K562 (cell line): ENCODE measurements around the gene SLC2A9. TPM values are rescaled to one million over a fixed set of nuclear protein-coding genes. Genes with fewer than 3 reads are reported as not detected.

ENCODE experiments used
- ATAC-seq: fragments of 200-7000 bp; cut with Tn5 transposase; 3 replicates; pipeline ENCODE4 v1.9.1; 2020; ENCODE audit warnings: moderate library complexity
- BruUV-seq: library from RNA; stranded (reverse); fragments of 400-500 nt; replicated peaks from 2 replicates; lab custom pipeline; 2021; lab: Mats Ljungman, UMichigan
- CTCF ChIA-PET: fragments of 300-600 bp; formaldehyde crosslinking; extraction: SDS; loops from one replicate; lab custom pipeline; 2021; ENCODE audit warnings: low intra/inter-chr PET ratio; lab: Yijun Ruan, JAX
- POLR2A ChIA-PET: fragments of 300-600, 350-650 bp; sonication (Branson Sonifier 250); formaldehyde crosslinking; extraction: SDS; loops from one replicate; lab custom pipeline; 2021; ENCODE audit warnings: antibody characterized with exemption, inconsistent platforms; lab: Yijun Ruan, JAX
- DNase-seq, 4 experiments: peaks; one replicate each; pipeline versions ENCODE4 v3.0.0 to v3.0.0-alpha.2; 2011 to 2018; ENCODE audit warnings: low spot score in 3 of 4, mixed read lengths in 3 of 4; ENCODE audit errors: extremely low read depth in 1 of 4
- FAIRE-seq: peaks from 2 replicates; lab custom pipeline; 2011; peaks lifted over from hg19 to GRCh38; lab: Jason Lieb, UNC
- H2AFZ ChIP-seq: 2 replicates; pipeline ENCODE4 v1.6.0; 2011; ENCODE audit warnings: low read depth, low read length, control low read depth, inconsistent platforms
- H3K27ac ChIP-seq: fragments of 200-600 bp; 3 replicates; pipeline ENCODE4 v1.8.0; 2011; ENCODE audit warnings: low read depth, mild to moderate bottlenecking, control low read depth, inconsistent platforms, low read length, moderate library complexity, mixed read lengths; ENCODE audit errors: extremely low read depth
- H3K27me3 ChIP-seq, 2 experiments: fragments of 300-600 bp in 1 of 2; 2 replicates in 1 of 2; 3 replicates in 1 of 2; pipeline versions ENCODE4 v1.6.0 to v1.8.0; 2011; ENCODE audit warnings: inconsistent platforms in 2 of 2, low read length in 2 of 2, mild to moderate bottlenecking in 1 of 2, mixed read lengths in 1 of 2, moderate library complexity in 1 of 2; ENCODE audit not compliant: control insufficient read depth in 2 of 2, insufficient read depth in 2 of 2
- H3K36me3 ChIP-seq: fragments of 300-600 bp; 3 replicates; pipeline ENCODE4 v1.8.0; 2011; ENCODE audit warnings: mild to moderate bottlenecking, low read length, inconsistent platforms; ENCODE audit not compliant: control insufficient read depth, insufficient read depth
- H3K4me1 ChIP-seq, 2 experiments: fragments of 200-600 bp in 1 of 2; replicated peaks in 1 of 2; 2 replicates in 1 of 2; 3 replicates in 1 of 2; pipeline versions ENCODE4 v1.5.1 to v1.8.0; 2011; ENCODE audit warnings: inconsistent platforms in 2 of 2, low read length in 2 of 2, mild to moderate bottlenecking in 1 of 2, mixed read lengths in 1 of 2, moderate library complexity in 1 of 2; ENCODE audit not compliant: control insufficient read depth in 2 of 2, insufficient read depth in 2 of 2
- H3K4me2 ChIP-seq: 2 replicates; pipeline ENCODE4 v1.6.1; 2011; ENCODE audit warnings: low read length, control low read depth, inconsistent platforms, mixed read lengths; ENCODE audit not compliant: insufficient read depth
- H3K4me3 ChIP-seq: fragments of 200-600 bp; sonication (generic), shearing (Covaris generic); 2 replicates; pipeline ENCODE4 v1.5.1; 2016; ENCODE audit warnings: control low read depth, inconsistent platforms
- H3K79me2 ChIP-seq: fragments of 200-600 bp; 3 replicates; pipeline ENCODE4 v1.8.0; 2011; ENCODE audit warnings: low read length, inconsistent platforms; ENCODE audit not compliant: control insufficient read depth, insufficient read depth
- H3K9ac ChIP-seq, 2 experiments: 2 replicates each; pipeline versions ENCODE4 v1.6.0 to v1.6.1; 2011; ENCODE audit warnings: low read depth in 2 of 2, low read length in 2 of 2, control low read depth in 1 of 2, inconsistent platforms in 1 of 2, mild to moderate bottlenecking in 1 of 2, mixed read lengths in 1 of 2; ENCODE audit not compliant: insufficient read depth in 1 of 2
- H3K9me1 ChIP-seq: one replicate; pipeline ENCODE4 v1.6.0; 2011; ENCODE audit warnings: inconsistent platforms, mild to moderate bottlenecking, low read length, moderate library complexity; ENCODE audit not compliant: control insufficient read depth, insufficient read depth
- H3K9me3 ChIP-seq: replicated peaks from 2 replicates; pipeline ENCODE4 v1.5.1; 2011; ENCODE audit warnings: low read depth, low read length, inconsistent platforms; ENCODE audit not compliant: control insufficient read depth, insufficient read depth
- H4K20me1 ChIP-seq: replicated peaks from 2 replicates; pipeline ENCODE4 v1.6.1; 2011; ENCODE audit warnings: low read length, inconsistent platforms, mixed read lengths; ENCODE audit not compliant: control insufficient read depth, insufficient read depth
- CBX3 ChIP-seq, 2 experiments: IDR thresholded peaks; 1 replicate in 1 of 2; 2 replicates in 1 of 2; pipeline ENCODE4 v1.6.1; 2012; ENCODE audit warnings: inconsistent platforms in 2 of 2, low read length in 2 of 2, borderline replicate concordance in 1 of 2, control low read depth in 1 of 2
- ETV5 ChIP-seq: sonication (generic); formaldehyde crosslinking; IDR thresholded peaks from 2 replicates; pipeline ENCODE4 v1.4.0; 2020; ENCODE audit warnings: low read depth, mild to moderate bottlenecking, missing genetic modification reagents
- ETV6 ChIP-seq, 3 experiments: fragments of 150-350 bp in 1 of 3; sonication (generic) in 1 of 3; formaldehyde crosslinking in 1 of 3; IDR thresholded peaks; 2 replicates each; pipeline versions ENCODE4 v1.6.1 to v1.8.0; 2014 to 2022; ENCODE audit warnings: borderline replicate concordance in 2 of 3, low read depth in 2 of 3, antibody characterized with exemption in 1 of 3, low read length in 1 of 3, mild to moderate bottlenecking in 1 of 3, missing genetic modification reagents in 1 of 3
- FOXA3 ChIP-seq, 2 experiments: fragments of 450-650 bp in 1 of 2; sonication (generic) in 1 of 2; formaldehyde crosslinking; IDR thresholded peaks in 1 of 2; conservative IDR thresholded peaks in 1 of 2; 2 replicates each; pipeline versions ENCODE4 v1.4.0 to v1.8.0; 2020 to 2022; ENCODE audit warnings: mild to moderate bottlenecking in 2 of 2, missing genetic modification reagents in 1 of 2
- FOXM1 ChIP-seq, 2 experiments: fragments of 450-650 bp in 1 of 2; sonication (generic) in 1 of 2; formaldehyde crosslinking in 1 of 2; IDR thresholded peaks; 2 replicates each; pipeline versions ENCODE4 v1.6.1 to v1.9.0; 2017 to 2022; ENCODE audit warnings: low read depth in 2 of 2, mild to moderate bottlenecking in 2 of 2, missing genetic modification reagents in 1 of 2, moderate library complexity in 1 of 2
- GTF2B ChIP-seq: IDR thresholded peaks from 2 replicates; pipeline ENCODE4 v1.6.1; 2011; ENCODE audit not compliant: insufficient read length; ENCODE audit errors: extremely low read depth
- HNRNPL ChIP-seq: fragments of 200-400 bp; formaldehyde crosslinking; IDR thresholded peaks from 2 replicates; pipeline ENCODE4 v1.6.1; 2017; ENCODE audit warnings: low read depth, mild to moderate bottlenecking, low read length
- MTA3 ChIP-seq: fragments of 450-650 bp; formaldehyde crosslinking; IDR thresholded peaks from 2 replicates; pipeline ENCODE4 v1.6.1; 2017; ENCODE audit warnings: mild to moderate bottlenecking, borderline replicate concordance
- RNF2 ChIP-seq: sonication (generic); IDR thresholded peaks from 2 replicates; pipeline ENCODE4 v1.6.1; 2016
- SAFB2 ChIP-seq: fragments of 200-400 bp; formaldehyde crosslinking; IDR thresholded peaks from 2 replicates; pipeline ENCODE4 v1.6.1; 2018; ENCODE audit warnings: borderline replicate concordance, low read length, low read depth, moderate library complexity; ENCODE audit not compliant: severe bottlenecking
- XRCC3 ChIP-seq: fragments of 450-650 bp; IDR thresholded peaks from 2 replicates; pipeline ENCODE4 v1.6.1; 2017; ENCODE audit warnings: mild to moderate bottlenecking, moderate library complexity
- ZBTB17 ChIP-seq: fragments of 450-650 bp; formaldehyde crosslinking; IDR thresholded peaks from 2 replicates; pipeline ENCODE4 v1.4.0; 2020; ENCODE audit warnings: mild to moderate bottlenecking
- ZNF282 ChIP-seq: sonication (generic); formaldehyde crosslinking; IDR thresholded peaks from 2 replicates; pipeline ENCODE4 v1.8.1; 2023; ENCODE audit warnings: missing genetic modification reagents
- ZNF444 ChIP-seq: fragments of 250-450 bp; sonication (Bioruptor Pico); IDR thresholded peaks from 2 replicates; pipeline ENCODE4 v1.4.0; 2020; ENCODE audit warnings: mild to moderate bottlenecking, moderate library complexity
- ZNF57 ChIP-seq: fragments of 450-650 bp; formaldehyde crosslinking; IDR thresholded peaks from 2 replicates; pipeline ENCODE4 v1.4.0; 2020; ENCODE audit warnings: mild to moderate bottlenecking, moderate library complexity
- WGBS: fragments of 100-300 bp; shearing (Covaris generic); methylation state at CpG from one replicate; pipeline ENCODE4 v1.1.6; 2016; ENCODE audit warnings: low coverage, mixed read lengths; ENCODE audit not compliant: insufficient coverage; ENCODE audit errors: missing lambda C conversion rate; 5-methylcytosine and 5-hydroxymethylcytosine counted together
- in situ Hi-C: fragments of 300-500 bp; cut with MboI; formaldehyde crosslinking; loops from 4 replicates; pipeline ENCODE4 v1.15.0; 2018; ENCODE audit warnings: inconsistent platforms, mixed read lengths
- intact Hi-C: fragments of 100-400 bp; cut with micrococcal nuclease; formaldehyde crosslinking; loops from 2 replicates; pipeline ENCODE4 v1.14.2; 2022
- polyA plus RNA-seq, 8 experiments: library from polyadenylated mRNA; depleted of rRNA in 4 of 8; stranded (reverse) in 5 of 8; unstranded in 3 of 8; fragments of >200 nt; fragmentation: Nextera tagmentation in 2 of 8; fragmentation: Illumina TruSeq in 1 of 8; extraction: Ambion mirVana in 2 of 8; extraction: Trizol in 1 of 8; gene quantifications; 2 replicates each; pipeline versions ENCODE4 v1.2.1 to v1.2.3, GENCODE V29; 2011 to 2014; ENCODE audit warnings: inconsistent platforms in 1 of 8, missing spikeins in 1 of 8
- total RNA-seq, 7 experiments: library from RNA; depleted of rRNA in 6 of 7; stranded (reverse); fragments of >200 nt in 6 of 7; fragmentation: Illumina TruSeq in 2 of 7; extraction: Trizol in 2 of 7; gene quantifications; 2 replicates each; pipeline versions ENCODE4 v1.2.1 to v1.2.3, GENCODE V29; 2011 to 2021; ENCODE audit warnings: low replicate concordance in 1 of 7

Gene SLC2A9
- total and polyA plus RNA-seq, 9 of the 15 experiments (the other 6 are each of a cell fraction or from before 2014, with no cell fraction given) = 0.15 to 1.9 (median 0.76) TPM

GRCh38 chr4:9811806-9812205 is 209.5 kb downstream of the SLC2A9 start:
- in situ Hi-C loops (no loop called here), intact Hi-C loops (no loop called here)
- Histone ChIP-seq H2AFZ (no peak overlapping the region), H3K4me2 (no peak overlapping the region), H4K20me1 (no peaks in the 10 kb centered on the region), H3K36me3 (no peaks in the 10 kb centered on the region), H3K27me3 (0 out of 5 replicates have a peak, but pooled peaks cover 0 to 6% of the 10 kb centered on the region in 2 experiments), H3K79me2 (no peaks in the 10 kb centered on the region), H3K27ac (no peak overlapping the region), H3K4me3 (no peak overlapping the region), H3K9ac (no peak overlapping the region), H3K4me1 (no peaks in the 10 kb centered on the region), H3K9me3 (no peaks in the 10 kb centered on the region), H3K9me1 (no peaks in the 10 kb centered on the region)
- DNase-seq (no peak), ATAC-seq (no peak), FAIRE-seq (no peak)
- no peak for TF ChIP-seq FOXM1 (IDR thresholded peaks at IDR 0.05; ENCODE audit: low read depth)
- TF ChIP-seq FOXM1 (CRISPR knock-in tag; IDR thresholded peaks at IDR 0.05; ENCODE audit: low read depth) = no peak
- TF ChIP-seq ZBTB17 = no peak
- no peak for TF ChIP-seq HNRNPL
- no peak for TF ChIP-seq RNF2
- no peak for TF ChIP-seq MTA3
- TF ChIP-seq ETV5 (CRISPR knock-in tag) = no peak
- TF ChIP-seq ZNF282 (CRISPR knock-in tag) = no peak
- 0% methylated on average over 3 of the region's 3 CpGs for WGBS
- ChIA-PET CTCF (no interaction called here), POLR2A (interaction anchor here (0.6 kb wide), 1 partner anchor 45 kb away, joined by 3 read pairs; no protein-coding TSS in a partner anchor)
- no TSS peak for BruUV-seq

- Histone ChIP-seq H3K9me1 (no peaks in the 10 kb centered on the region), H3K36me3 (no peaks in the 10 kb centered on the region), H3K4me3 (no peak overlapping the region), H3K27ac (no peak overlapping the region), H3K27me3 (peaks cover 0 to 18% of the 10 kb centered on the region in 2 experiments; a peak in 2 of 5 replicates), H4K20me1 (no peaks in the 10 kb centered on the region; the same call in 1 of the 2 replicates), H2AFZ (no peak overlapping the region), H3K9me3 (no peaks in the 10 kb centered on the region), H3K4me1 (no peaks in the 10 kb centered on the region), H3K4me2 (no peak overlapping the region), H3K79me2 (no peaks in the 10 kb centered on the region), H3K9ac (no peak overlapping the region)
- CTCF ChIA-PET = no interaction called here
- ATAC-seq = no peak
- no peak for DNase-seq
- FAIRE-seq = no peak
- no TSS peak for BruUV-seq
- intact Hi-C loops = no loop called here
- 0% methylated on average over 5 of the region's 5 CpGs for WGBS
- in situ Hi-C loops = no loop called here
- POLR2A ChIA-PET = interaction anchor here (0.9 kb wide), 1 partner anchor 26 kb away, joined by 4 read pairs; no protein-coding TSS in a partner anchor
- TF ChIP-seq ZNF57 (CRISPR knock-in tag) (no peak), ETV6 (IDR thresholded peaks at IDR 0.05; ENCODE audit: borderline replicate concordance in 1 of 2, low read depth in 2 of 2, low read length in 1 of 2) (no peak), ETV6 (CRISPR knock-in tag; IDR thresholded peaks at IDR 0.05; ENCODE audit: borderline replicate concordance) (no peak), GTF2B (no peak), FOXA3 (CRISPR knock-in tag; conservative IDR thresholded peaks at IDR 0.05 in 1 of 2, IDR thresholded peaks at IDR 0.05 in 1 of 2) (no peak), CBX3 (IDR thresholded peaks at IDR 0.05; ENCODE audit: borderline replicate concordance in 1 of 2, low read length in 2 of 2) (no peak), XRCC3 (no peak), ZNF444 (CRISPR knock-in tag) (no peak), SAFB2 (no peak)
Measured at GRCh38 chr4:9808077-9808476, 213.2 kb downstream of the SLC2A9 start.
